Measurements from ENCODE around the gene INPP5A. TPM values are rescaled to one million over a fixed set of nuclear protein-coding genes. Genes with fewer than 3 reads are reported as not detected.

INPP5A gene
- total RNA-seq, 1 donor from 2014 or later = 29.5 TPM

DNA sequence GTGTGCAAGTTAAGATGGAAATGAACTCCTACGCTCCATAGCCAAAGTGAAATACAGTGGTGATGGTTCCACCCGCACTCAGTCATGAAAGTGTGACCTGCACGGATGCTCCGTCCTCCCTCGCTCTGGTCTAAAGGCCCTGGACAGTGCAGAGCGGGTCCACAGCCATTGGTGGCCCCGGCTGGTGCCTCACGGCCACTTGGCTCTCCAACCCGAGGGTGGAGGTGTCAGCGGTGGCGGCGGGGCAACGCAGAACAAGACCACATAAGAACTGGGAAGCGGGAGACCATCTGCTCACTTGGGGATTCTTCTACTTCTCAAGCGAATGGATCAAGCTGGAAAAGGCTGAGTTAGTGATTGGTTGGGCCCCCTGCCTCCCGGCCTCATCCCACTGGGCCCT lies 187.6 kb downstream of the INPP5A start:
- peaks cover 5% of the 10 kb centered on the region for H3K36me3 ChIP-seq (ENCODE audit: control insufficient read depth, insufficient read depth, low read length)
- no peaks in the 10 kb centered on the region for H3K27me3 ChIP-seq (ENCODE audit: control insufficient read depth, insufficient read depth, low read length)
- FAIRE-seq (no peak), DNase-seq (ENCODE audit: low read depth) (no peak)
- no peak overlapping the region for H3K4me3 ChIP-seq (ENCODE audit: low read depth, low read length)
- TF ChIP-seq, protein P1, sequence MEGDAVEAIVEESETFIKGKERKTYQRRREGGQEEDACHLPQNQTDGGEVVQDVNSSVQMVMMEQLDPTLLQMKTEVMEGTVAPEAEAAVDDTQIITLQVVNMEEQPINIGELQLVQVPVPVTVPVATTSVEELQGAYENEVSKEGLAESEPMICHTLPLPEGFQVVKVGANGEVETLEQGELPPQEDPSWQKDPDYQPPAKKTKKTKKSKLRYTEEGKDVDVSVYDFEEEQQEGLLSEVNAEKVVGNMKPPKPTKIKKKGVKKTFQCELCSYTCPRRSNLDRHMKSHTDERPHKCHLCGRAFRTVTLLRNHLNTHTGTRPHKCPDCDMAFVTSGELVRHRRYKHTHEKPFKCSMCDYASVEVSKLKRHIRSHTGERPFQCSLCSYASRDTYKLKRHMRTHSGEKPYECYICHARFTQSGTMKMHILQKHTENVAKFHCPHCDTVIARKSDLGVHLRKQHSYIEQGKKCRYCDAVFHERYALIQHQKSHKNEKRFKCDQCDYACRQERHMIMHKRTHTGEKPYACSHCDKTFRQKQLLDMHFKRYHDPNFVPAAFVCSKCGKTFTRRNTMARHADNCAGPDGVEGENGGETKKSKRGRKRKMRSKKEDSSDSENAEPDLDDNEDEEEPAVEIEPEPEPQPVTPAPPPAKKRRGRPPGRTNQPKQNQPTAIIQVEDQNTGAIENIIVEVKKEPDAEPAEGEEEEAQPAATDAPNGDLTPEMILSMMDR (IDR thresholded peaks at IDR 0.05; ENCODE audit: insufficient read depth, low read length, severe bottlenecking) = no peak

DNA sequence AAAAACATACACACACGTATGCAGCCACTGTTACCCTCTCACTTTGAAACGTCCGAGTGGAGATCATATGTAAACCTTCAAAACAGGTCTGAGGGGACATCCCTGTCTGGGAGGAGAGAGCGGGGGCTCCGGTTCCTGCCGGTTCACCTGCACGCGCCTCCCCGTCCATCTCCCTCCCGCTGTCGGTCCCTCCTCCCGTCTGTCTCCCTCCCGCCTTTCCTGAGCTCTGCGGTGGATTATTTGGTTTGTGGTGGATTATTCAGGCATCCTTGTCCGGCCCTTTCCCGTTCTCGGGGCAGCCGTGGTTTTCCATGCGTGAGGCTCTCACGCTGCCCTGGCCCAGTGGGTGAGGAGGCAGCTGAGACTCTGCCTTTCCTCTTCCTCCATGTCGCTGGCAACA lies 188.6 kb downstream of the INPP5A start:
- peaks cover 5% of the 10 kb centered on the region for H3K36me3 ChIP-seq (ENCODE audit: control insufficient read depth, insufficient read depth, low read length)
- FAIRE-seq = no peak

DNA sequence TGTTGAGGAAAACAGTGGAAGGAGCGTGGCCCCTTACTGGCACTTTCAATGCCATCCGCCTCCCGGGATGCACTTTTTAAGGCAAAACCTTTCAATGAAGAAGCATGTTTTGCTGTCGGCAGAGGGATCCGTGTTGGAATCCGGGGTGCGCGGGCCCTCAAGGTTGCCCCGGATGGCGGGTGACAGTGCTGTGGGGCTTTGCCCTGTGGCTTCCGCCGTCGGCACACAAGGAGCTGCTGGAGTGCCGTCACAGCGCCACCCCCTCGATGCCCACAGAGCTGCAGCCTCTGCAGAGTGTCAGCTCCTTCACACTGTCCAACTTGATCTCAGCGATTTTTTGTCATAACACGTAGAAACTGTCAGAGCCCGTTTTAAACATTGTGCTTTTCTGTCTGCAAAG lies 189.4 kb downstream of the INPP5A start:
- Histone ChIP-seq H3K27me3 (ENCODE audit: control insufficient read depth, insufficient read depth, low read length) (no peaks in the 10 kb centered on the region), H3K36me3 (ENCODE audit: control insufficient read depth, insufficient read depth, low read length) (peaks cover 6% of the 10 kb centered on the region), H3K4me3 (ENCODE audit: low read depth, low read length) (no peak overlapping the region)
- FAIRE-seq = no peak
- DNase-seq (ENCODE audit: low read depth) = no peak
- TF ChIP-seq, protein P1 (IDR thresholded peaks at IDR 0.05; ENCODE audit: insufficient read depth, low read length, severe bottlenecking) = no peak

More for the DNA sequence above, 188.6 kb downstream of the INPP5A start:
- no peak for DNase-seq (ENCODE audit: low read depth)
- Histone ChIP-seq H3K4me3 (ENCODE audit: low read depth, low read length) (no peak overlapping the region), H3K27me3 (ENCODE audit: control insufficient read depth, insufficient read depth, low read length) (no peaks in the 10 kb centered on the region)
- TF ChIP-seq, protein P1 (IDR thresholded peaks at IDR 0.05; ENCODE audit: insufficient read depth, low read length, severe bottlenecking) = no peak

DNA sequence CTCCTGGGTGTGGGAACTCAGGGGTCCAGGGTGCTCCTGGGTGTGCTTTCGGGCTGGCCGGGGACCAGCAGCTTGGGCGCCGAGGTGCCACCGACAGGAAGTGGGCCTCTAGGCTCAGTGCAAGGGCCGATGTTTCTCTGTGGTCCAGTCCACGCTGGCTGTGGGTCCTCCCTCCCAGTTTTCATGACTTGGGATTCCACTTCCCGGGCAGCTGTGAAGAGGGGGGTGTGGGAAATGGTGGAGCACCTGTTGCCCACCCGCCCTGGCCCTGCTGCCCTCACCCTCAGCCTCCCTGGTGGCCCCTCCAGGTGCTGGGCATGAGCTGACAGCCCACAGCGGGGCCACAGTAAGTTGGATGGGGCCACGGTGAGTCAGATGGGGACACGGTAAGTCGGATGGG lies 189.8 kb downstream of the INPP5A start:
- Histone ChIP-seq H3K27me3 (ENCODE audit: control insufficient read depth, insufficient read depth, low read length) (no peaks in the 10 kb centered on the region), H3K36me3 (ENCODE audit: control insufficient read depth, insufficient read depth, low read length) (peaks cover 6% of the 10 kb centered on the region), H3K4me3 (ENCODE audit: low read depth, low read length) (no peak overlapping the region)
- FAIRE-seq = no peak
- TF ChIP-seq, protein P1 (IDR thresholded peaks at IDR 0.05; ENCODE audit: insufficient read depth, low read length, severe bottlenecking) = no peak
- DNase-seq (ENCODE audit: low read depth) = no peak

DNA sequence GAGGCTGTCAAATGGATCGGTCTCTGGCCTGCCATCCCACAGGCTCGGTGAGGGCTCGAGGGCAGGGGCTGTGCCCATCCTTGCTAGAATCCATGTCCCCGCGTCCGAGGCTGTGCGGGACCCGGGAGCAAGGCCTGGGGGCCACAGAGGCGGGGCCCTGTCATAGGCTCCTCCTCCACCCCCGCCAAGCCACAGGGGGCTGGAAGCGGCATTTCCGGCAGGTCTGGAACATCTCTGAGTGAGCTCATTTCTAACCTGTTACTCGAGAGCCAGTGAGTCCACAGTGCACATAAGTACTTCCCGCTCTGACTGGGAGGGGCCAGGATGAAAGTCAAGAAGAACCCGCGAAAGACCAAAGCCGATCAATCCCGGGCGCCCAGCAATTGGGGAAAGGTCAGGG lies 190.7 kb downstream of the INPP5A start:
- H3K27me3 ChIP-seq (ENCODE audit: control insufficient read depth, insufficient read depth, low read length) = no peaks in the 10 kb centered on the region
- DNase-seq (ENCODE audit: low read depth) (no peak), FAIRE-seq (no peak)
- no peak overlapping the region for H3K4me3 ChIP-seq (ENCODE audit: low read depth, low read length)
- TF ChIP-seq, protein P1 (IDR thresholded peaks at IDR 0.05; ENCODE audit: insufficient read depth, low read length, severe bottlenecking) = no peak
- H3K36me3 ChIP-seq (ENCODE audit: control insufficient read depth, insufficient read depth, low read length) = peaks cover 6% of the 10 kb centered on the region

DNA sequence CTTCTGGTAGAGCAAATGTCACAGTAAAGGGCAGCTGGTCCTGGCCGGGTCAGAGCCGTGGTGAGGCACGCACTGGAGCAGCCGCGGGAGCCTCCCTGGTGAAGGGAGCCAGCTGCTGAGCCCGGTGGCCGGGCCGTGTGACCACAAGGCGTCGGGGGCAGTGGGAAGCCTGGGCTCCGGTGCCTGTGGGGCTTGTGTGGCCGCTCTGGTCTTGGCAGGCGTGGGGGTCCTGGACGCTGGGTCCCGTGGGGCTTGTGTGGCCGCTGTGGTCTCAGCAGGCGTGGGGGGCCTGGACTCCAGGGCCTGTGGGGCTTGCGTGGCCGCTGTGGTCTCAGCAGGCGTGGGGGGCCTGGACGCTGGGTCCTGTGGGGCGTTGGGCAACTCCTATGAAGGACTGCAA lies 191.2 kb downstream of the INPP5A start:
- no peak for FAIRE-seq
- TF ChIP-seq, protein P1 (IDR thresholded peaks at IDR 0.05; ENCODE audit: insufficient read depth, low read length, severe bottlenecking) = no peak
- Histone ChIP-seq H3K36me3 (ENCODE audit: control insufficient read depth, insufficient read depth, low read length) (peaks cover 6% of the 10 kb centered on the region), H3K27me3 (ENCODE audit: control insufficient read depth, insufficient read depth, low read length) (no peaks in the 10 kb centered on the region), H3K4me3 (ENCODE audit: low read depth, low read length) (no peak overlapping the region)
- DNase-seq (ENCODE audit: low read depth) = no peak

All from bronchial epithelial cell (primary cell).